Breast epithelium (tissue), 3 donors: ENCODE measurements around the gene PNPT1.
"Not testable (repeated sequence)": the region's sequence is repeated elsewhere in the genome, so short reads cannot be mapped to it uniquely, and the experiment has no call there.

Source experiments
- CTCF ChIP-seq, 3 donors: fragments of 450-650 bp; IDR thresholded peaks; one replicate each; pipeline ENCODE4 v1.5.1; 2016 to 2017; ENCODE audit warnings: antibody characterized with exemption in 3 of 3, mild to moderate bottlenecking in 3 of 3, moderate library complexity in 3 of 3
- POLR2A ChIP-seq: fragments of 450-650 bp; IDR thresholded peaks from one replicate; pipeline ENCODE4 v1.6.1; 2016; ENCODE audit warnings: antibody characterized with exemption, mild to moderate bottlenecking, moderate library complexity
- POLR2AphosphoS5 ChIP-seq, 3 donors: sonication (generic); formaldehyde crosslinking; IDR thresholded peaks; one replicate each; pipeline ENCODE4 v1.6.1; 2017; ENCODE audit warnings: antibody characterized with exemption in 3 of 3

DNA sequence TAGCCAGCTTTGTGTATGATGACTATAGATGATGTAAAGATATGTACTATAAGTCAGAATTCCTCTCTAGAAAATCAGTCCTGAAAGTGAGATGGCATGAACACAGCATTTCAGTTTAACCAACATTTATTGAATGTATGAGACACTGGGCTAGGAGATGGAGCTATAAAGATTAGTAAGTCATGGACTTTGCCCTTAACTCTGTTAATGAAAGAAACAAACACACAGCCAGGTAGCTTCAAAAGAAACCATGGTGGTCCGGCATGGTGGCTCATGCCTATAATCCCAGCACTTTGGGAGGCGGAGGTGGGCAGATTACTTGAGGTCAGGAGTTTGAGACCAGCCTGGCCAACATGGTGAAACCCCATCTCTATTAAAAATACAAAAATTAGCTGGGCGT, 21.5 kb upstream of the PNPT1 start:
- TF ChIP-seq CTCF (IDR thresholded peaks at IDR 0.05); POLR2AphosphoS5 (IDR thresholded peaks at IDR 0.05); POLR2A: not testable (repeated sequence)
